GM12872 (cell line): ENCODE data around the gene FAM161A.

Source experiments
- CTCF ChIP-seq: IDR thresholded peaks from 3 replicates; pipeline ENCODE4 v1.5.1; 2011; ENCODE audit warnings: low read depth, mild to moderate bottlenecking, low read length, moderate library complexity; ENCODE audit not compliant: insufficient read depth

The FAM161A gene

GRCh38 chr2:61853086-61853846 is 594 bp downstream of the FAM161A start:
- TF ChIP-seq CTCF: no peak

- no peak for TF ChIP-seq CTCF
Observed at GRCh38 chr2:61845320-61845719, 8.5 kb downstream of the FAM161A start.

GRCh38 chr2:61841286-61841685 is 12.6 kb downstream of the FAM161A start:
- TF ChIP-seq CTCF: no peak

GRCh38 chr2:61834893-61835292 is 19.0 kb downstream of the FAM161A start:
- TF ChIP-seq CTCF: no peak

GRCh38 chr2:61833971-61834370 is 19.9 kb downstream of the FAM161A start:
- no peak for TF ChIP-seq CTCF

- TF ChIP-seq CTCF: no peak
Observed at GRCh38 chr2:61832183-61832841, 21.5 kb downstream of the FAM161A start.

GRCh38 chr2:61822255-61822654 is 31.6 kb downstream of the FAM161A start:
- TF ChIP-seq CTCF: no peak
